Measurements from ENCODE around the gene PDZD4. TPM values are rescaled to one million over a fixed set of nuclear protein-coding genes. Genes with fewer than 3 reads are reported as not detected.

Gene PDZD4
- total and polyA plus RNA-seq, 9 of the 15 experiments (the other 6 are each of a cell fraction or from before 2014, with no cell fraction given): 0.05 to 0.38 (median 0.07) TPM; not detected in 5

DNA sequence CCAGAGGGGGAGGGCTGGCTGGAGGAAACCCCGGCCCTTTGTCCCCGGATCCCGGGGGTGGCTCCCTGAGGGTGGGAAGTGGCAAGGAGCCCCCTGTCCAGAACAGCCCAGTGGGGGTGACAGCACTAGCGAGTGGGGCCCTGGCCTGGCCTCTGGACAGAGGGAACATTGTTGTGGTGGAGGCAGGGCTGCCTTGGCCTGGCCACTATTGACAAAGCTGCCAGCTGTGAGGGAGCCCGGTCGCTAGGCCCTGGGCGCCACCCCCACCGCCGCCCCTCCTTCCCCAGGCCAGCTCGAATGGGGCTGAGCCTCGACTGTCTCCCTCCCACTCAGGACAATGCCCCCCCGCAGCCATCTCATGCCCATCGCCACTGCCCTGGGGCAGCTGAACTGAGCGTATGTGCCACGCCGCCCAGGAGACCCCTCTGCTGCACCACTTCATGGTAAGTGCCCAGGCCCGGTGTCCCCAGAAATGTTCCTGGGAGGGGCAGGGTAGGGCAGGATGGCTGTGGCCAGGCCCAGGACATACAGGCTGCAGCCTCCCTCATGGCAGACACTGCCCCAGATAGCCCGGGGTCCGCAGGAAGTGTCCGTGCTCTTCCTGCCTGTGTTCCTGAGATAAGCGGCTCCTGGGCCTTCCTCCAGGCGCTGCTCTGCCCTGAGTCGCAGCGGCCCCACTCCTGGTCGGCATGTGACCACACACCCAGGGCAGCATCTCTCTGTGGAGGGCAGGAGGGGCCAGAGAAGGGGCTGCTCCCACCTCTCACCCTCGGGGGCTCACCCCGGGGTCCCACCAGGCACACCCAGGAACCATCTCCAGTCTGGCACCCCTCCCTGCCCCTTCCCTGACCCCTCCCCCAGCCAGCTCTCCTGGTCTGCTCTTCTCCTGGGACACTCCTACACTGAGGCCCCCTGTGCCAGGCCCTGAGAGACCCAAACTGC, 64.9 kb downstream of the PDZD4 start (continued):
- TF ChIP-seq, protein P1, sequence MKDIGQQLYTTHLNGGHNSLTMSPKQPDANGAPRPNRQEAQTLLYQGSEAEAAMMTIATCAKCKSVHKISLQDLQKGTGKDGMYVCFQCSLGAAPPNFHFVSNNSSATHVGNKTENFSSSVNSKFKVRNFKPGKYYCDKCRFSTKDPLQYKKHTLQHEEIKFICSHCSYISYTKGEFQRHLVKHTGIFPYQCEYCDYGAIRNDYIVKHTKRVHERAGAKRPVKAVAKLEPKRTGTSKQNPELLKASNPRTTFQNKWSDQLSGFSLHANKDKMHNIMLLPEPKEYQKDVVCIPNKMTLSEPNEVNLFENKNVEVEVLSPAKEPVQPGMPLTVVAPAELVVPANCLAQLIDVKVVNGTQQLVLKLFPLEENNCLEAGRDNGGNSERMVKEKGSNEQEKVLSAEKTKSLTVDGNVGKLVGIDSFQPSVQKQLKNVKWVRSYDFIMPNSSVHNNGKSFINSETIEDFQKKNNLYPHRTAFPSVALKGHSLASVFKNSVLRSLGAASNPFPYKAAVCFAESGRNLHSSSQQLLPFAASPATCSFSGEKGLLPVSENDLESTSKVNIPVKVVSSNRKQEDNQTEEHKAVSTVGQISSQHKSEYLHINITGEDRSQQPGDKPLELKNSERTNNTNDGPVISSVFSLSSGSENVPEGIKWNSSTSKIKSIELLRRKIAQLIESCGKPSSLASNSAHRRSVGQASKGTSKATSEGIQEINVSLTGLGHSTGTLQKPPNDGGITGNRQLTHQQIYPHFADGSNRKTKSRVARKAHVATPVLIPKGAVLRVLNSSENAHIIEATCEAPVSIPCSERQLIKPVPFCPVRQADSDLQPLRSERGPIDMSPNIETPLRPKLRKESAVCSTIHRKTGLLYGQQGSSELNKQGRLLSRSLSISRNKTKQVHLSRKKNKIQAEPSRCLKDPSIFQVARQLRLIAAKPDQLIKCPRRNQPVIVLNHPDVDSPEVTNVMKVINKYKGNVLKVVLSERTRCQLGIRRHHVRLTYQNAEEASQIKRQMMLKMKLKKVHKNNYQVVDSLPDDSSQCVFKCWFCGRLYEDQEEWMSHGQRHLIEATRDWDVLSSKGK (CRISPR knock-in tag; IDR thresholded peaks at IDR 0.05): no peak
- TF ChIP-seq NFRKB (IDR thresholded peaks at IDR 0.05; ENCODE audit: low read depth): peak; percentile 73
- TF ChIP-seq GATAD2B (IDR thresholded peaks at IDR 0.05; ENCODE audit: borderline replicate concordance): no peak; the same call in 1 of the 2 replicates
- TF ChIP-seq ZBTB8A (IDR thresholded peaks at IDR 0.05; ENCODE audit: partially characterized antibody): no peak
- no peak for TF ChIP-seq ZNF184 (CRISPR knock-in tag; IDR thresholded peaks at IDR 0.05)
- TF ChIP-seq, protein P2, sequence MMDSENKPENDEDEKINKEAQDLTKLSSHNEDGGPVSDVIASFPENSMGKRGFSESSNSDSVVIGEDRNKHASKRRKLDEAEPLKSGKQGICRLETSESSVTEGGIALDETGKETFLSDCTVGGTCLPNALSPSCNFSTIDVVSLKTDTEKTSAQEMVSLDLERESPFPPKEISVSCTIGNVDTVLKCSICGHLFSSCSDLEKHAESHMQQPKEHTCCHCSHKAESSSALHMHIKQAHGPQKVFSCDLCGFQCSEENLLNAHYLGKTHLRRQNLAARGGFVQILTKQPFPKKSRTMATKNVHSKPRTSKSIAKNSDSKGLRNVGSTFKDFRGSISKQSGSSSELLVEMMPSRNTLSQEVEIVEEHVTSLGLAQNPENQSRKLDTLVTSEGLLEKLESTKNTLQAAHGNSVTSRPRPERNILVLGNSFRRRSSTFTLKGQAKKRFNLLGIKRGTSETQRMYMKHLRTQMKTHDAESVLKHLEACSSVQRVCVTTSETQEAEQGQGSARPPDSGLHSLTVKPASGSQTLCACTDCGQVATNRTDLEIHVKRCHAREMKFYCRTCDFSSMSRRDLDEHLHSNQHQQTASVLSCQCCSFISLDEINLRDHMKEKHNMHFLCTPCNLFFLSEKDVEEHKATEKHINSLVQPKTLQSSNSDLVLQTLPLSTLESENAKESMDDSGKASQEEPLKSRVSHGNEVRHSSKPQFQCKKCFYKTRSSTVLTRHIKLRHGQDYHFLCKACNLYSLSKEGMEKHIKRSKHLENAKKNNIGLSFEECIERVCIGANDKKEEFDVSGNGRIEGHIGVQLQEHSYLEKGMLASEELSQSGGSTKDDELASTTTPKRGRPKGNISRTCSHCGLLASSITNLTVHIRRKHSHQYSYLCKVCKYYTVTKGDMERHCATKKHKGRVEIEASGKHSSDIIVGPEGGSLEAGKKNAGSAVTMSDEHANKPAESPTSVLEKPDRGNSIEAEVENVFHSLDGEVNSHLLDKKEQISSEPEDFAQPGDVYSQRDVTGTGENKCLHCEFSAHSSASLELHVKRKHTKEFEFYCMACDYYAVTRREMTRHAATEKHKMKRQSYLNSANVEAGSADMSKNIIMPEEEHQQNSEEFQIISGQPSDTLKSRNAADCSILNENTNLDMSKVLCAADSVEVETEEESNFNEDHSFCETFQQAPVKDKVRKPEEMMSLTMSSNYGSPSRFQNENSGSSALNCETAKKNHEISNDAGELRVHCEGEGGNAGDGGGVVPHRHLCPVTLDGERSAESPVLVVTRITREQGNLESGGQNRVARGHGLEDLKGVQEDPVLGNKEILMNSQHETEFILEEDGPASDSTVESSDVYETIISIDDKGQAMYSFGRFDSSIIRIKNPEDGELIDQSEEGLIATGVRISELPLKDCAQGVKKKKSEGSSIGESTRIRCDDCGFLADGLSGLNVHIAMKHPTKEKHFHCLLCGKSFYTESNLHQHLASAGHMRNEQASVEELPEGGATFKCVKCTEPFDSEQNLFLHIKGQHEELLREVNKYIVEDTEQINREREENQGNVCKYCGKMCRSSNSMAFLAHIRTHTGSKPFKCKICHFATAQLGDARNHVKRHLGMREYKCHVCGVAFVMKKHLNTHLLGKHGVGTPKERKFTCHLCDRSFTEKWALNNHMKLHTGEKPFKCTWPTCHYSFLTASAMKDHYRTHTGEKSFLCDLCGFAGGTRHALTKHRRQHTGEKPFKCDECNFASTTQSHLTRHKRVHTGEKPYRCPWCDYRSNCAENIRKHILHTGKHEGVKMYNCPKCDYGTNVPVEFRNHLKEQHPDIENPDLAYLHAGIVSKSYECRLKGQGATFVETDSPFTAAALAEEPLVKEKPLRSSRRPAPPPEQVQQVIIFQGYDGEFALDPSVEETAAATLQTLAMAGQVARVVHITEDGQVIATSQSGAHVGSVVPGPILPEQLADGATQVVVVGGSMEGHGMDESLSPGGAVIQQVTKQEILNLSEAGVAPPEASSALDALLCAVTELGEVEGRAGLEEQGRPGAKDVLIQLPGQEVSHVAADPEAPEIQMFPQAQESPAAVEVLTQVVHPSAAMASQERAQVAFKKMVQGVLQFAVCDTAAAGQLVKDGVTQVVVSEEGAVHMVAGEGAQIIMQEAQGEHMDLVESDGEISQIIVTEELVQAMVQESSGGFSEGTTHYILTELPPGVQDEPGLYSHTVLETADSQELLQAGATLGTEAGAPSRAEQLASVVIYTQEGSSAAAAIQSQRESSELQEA (IDR thresholded peaks at IDR 0.05; ENCODE audit: low read depth): no peak
- TF ChIP-seq ADNP (tag; IDR thresholded peaks at IDR 0.05): no peak
- 0 out of 4 replicates have a peak, but pooled peaks of 1 of the 2 experiments have one; percentile 28 for TF ChIP-seq FOXK2 (conservative IDR thresholded peaks at IDR 0.05 in 1 of 2, IDR thresholded peaks at IDR 0.05 in 1 of 2; ENCODE audit: low read depth in 2 of 2)
- TF ChIP-seq ZNF551 (CRISPR knock-in tag; IDR thresholded peaks at IDR 0.05): no peak
- no peak for TF ChIP-seq HDAC6 (IDR thresholded peaks at IDR 0.05; ENCODE audit: low read depth, low read length)
- 0 out of 2 replicates have a peak, but pooled peaks have one; percentile 28 for TF ChIP-seq ZNF584 (CRISPR knock-in tag; IDR thresholded peaks at IDR 0.05; ENCODE audit: low read depth)
- TF ChIP-seq, protein P3, sequence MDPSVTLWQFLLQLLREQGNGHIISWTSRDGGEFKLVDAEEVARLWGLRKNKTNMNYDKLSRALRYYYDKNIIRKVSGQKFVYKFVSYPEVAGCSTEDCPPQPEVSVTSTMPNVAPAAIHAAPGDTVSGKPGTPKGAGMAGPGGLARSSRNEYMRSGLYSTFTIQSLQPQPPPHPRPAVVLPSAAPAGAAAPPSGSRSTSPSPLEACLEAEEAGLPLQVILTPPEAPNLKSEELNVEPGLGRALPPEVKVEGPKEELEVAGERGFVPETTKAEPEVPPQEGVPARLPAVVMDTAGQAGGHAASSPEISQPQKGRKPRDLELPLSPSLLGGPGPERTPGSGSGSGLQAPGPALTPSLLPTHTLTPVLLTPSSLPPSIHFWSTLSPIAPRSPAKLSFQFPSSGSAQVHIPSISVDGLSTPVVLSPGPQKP (CRISPR knock-in tag; IDR thresholded peaks at IDR 0.05): no peak
- no peak for TF ChIP-seq ZNF77 (CRISPR knock-in tag; IDR thresholded peaks at IDR 0.05)

All from K562 (cell line).